Activated effector memory CD4-positive, alpha-beta T cell treated with anti-CD3 and anti-CD28 coated beads, Interleukin-2, amount 50 U/mL, for 16 hours (primary cell): Measurements from ENCODE around the gene WDR54.
"Not testable (repeated sequence)": the region's sequence is repeated elsewhere in the genome, so short reads cannot be mapped to it uniquely, and the experiment has no call there.

Experiments
- DNase-seq: peaks from one replicate; pipeline ENCODE4 v3.0.0-alpha.2; 2020

The WDR54 gene

GRCh38 chr2:74430502-74430901, 9.0 kb downstream of the WDR54 start:
- DNase-seq = no peak

GRCh38 chr2:74436111-74436805, 14.7 kb downstream of the WDR54 start:
- DNase-seq = no peak

- no peak for DNase-seq
Observed at GRCh38 chr2:74436848-74437695, 15.5 kb downstream of the WDR54 start.

- no peak for DNase-seq
Observed at GRCh38 chr2:74438248-74438647, 16.7 kb downstream of the WDR54 start.

GRCh38 chr2:74439373-74439772, 17.8 kb downstream of the WDR54 start:
- no peak for DNase-seq

GRCh38 chr2:74439803-74440377, 18.4 kb downstream of the WDR54 start:
- DNase-seq = no peak

- DNase-seq = peak; percentile 77
Observed at GRCh38 chr2:74440378-74441169, 19.0 kb downstream of the WDR54 start.

- DNase-seq = no peak
Observed at GRCh38 chr2:74441170-74441689, 19.7 kb downstream of the WDR54 start.

GRCh38 chr2:74441690-74442482, 20.4 kb downstream of the WDR54 start, which contains the start of gene RTKN:
RTKN (minus strand) TSS chr2:74441937; CDS start chr2:74441816, 121 bp downstream.
- peak; percentile 67 for DNase-seq

- not testable (repeated sequence) for DNase-seq
Observed at GRCh38 chr2:74442483-74443297, 21.2 kb downstream of the WDR54 start.

GRCh38 chr2:74444498-74445318, 23.2 kb downstream of the WDR54 start:
- no peak for DNase-seq

- no peak for DNase-seq
Observed at GRCh38 chr2:74447230-74447999, 25.9 kb downstream of the WDR54 start.

GRCh38 chr2:74448771-74449170, 27.2 kb downstream of the WDR54 start:
- no peak for DNase-seq

GRCh38 chr2:74450570-74451190, 29.1 kb downstream of the WDR54 start:
- no peak for DNase-seq

GRCh38 chr2:74454654-74455511, 33.4 kb downstream of the WDR54 start, which contains the start of gene INO80B:
INO80B (plus strand) TSS chr2:74455087; CDS start chr2:74455117, 30 bp downstream.
- peak; percentile 98 for DNase-seq

- DNase-seq = no peak
Observed at GRCh38 chr2:74457129-74457548, 35.6 kb downstream of the WDR54 start.

GRCh38 chr2:74457549-74458131, 36.1 kb downstream of the WDR54 start:
- peak; percentile 94 for DNase-seq
